Measurements from ENCODE around the gene KCNQ1.

- peak in 1 of 3 donors; percentile 66 for TF ChIP-seq CTCF (IDR thresholded peaks at IDR 0.05)
- TF ChIP-seq POLR2A (IDR thresholded peaks at IDR 0.05): no peak
Observed at GRCh38 chr11:2892215-2892966, 447.6 kb downstream of the KCNQ1 start.

All from lower leg skin (tissue), 3 donors.